PFSK-1 (cell line): ENCODE data around the gene TSC1.

Source experiments
- FOXP2 ChIP-seq: optimal IDR thresholded peaks from 2 replicates; pipeline ENCODE3; 2011; ENCODE audit warnings: borderline replicate concordance, control low read depth, inconsistent platforms; ENCODE audit not compliant: insufficient read depth; ENCODE audit errors: extremely low read length, extremely low read depth
- POLR2AphosphoS5 ChIP-seq: IDR thresholded peaks from 2 replicates; pipeline ENCODE4 v1.6.1; 2012; ENCODE audit warnings: low read depth, mild to moderate bottlenecking, control low read depth, low read length, moderate library complexity
- REST ChIP-seq, 2 experiments: IDR thresholded peaks; 2 replicates each; pipeline versions ENCODE4 v1.6.1 to v1.8.0; 2011 to 2012; ENCODE audit warnings: low read depth in 2 of 2, low read length in 2 of 2, control low read depth in 1 of 2, inconsistent platforms in 1 of 2, mild to moderate bottlenecking in 1 of 2, moderate library complexity in 1 of 2; ENCODE audit not compliant: insufficient read depth in 1 of 2
- SIN3A ChIP-seq: IDR thresholded peaks from 2 replicates; pipeline ENCODE4 v1.6.1; 2012; ENCODE audit warnings: mild to moderate bottlenecking, low read length, moderate library complexity, borderline replicate concordance; ENCODE audit not compliant: insufficient read depth
- TAF1 ChIP-seq: IDR thresholded peaks from 2 replicates; pipeline ENCODE4 v1.6.1; 2012; ENCODE audit warnings: low read length, control low read depth, borderline replicate concordance; ENCODE audit not compliant: insufficient read depth

DNA sequence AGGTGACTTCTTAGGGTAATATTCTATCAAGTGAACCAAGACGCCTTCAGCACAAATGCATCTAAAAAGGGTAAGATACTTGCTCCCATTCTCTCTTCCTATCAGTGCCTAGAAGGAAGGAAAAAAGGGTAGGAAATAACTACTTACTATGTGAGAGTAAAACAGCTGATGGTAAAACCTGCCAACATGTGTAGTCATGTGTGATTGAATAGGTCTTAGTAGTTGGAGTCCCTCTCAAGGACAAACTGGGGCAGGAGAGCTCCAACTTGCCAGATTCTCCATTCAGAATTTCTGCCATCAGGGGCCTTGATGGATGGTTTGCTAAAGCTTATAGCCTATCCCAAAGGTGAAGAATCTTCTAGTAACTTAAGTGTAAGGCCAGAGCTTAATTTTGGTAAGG is 5.2 kb downstream of the TSC1 start:
- no peak for TF ChIP-seq TAF1
- no peak for TF ChIP-seq SIN3A
- TF ChIP-seq POLR2AphosphoS5, result no peak
- no peak for TF ChIP-seq REST (IDR thresholded peaks at IDR 0.05; ENCODE audit: insufficient read depth in 1 of 2, low read depth in 2 of 2, low read length in 2 of 2)
- TF ChIP-seq FOXP2, result no peak
